Activated CD4-positive, CD25-positive, alpha-beta regulatory T cell treated with anti-CD3 and anti-CD28 coated beads, Interleukin-2, amount 50 U/mL, for 16 hours (primary cell): ENCODE measurements around the gene HMOX1.
"Not testable (repeated sequence)": the region's sequence is repeated elsewhere in the genome, so short reads cannot be mapped to it uniquely, and the experiment has no call there.

Source experiments
- DNase-seq: peaks from one replicate; pipeline ENCODE4 v3.0.0-alpha.2; 2020; ENCODE audit warnings: low read depth, low spot score

The HMOX1 gene

GRCh38 chr22:35432228-35432905 is 51.5 kb downstream of the HMOX1 start:
- DNase-seq, result no peak

GRCh38 chr22:35434061-35434710 is 53.3 kb downstream of the HMOX1 start:
- DNase-seq, result no peak

GRCh38 chr22:35435201-35435740 is 54.4 kb downstream of the HMOX1 start:
- no peak for DNase-seq

- no peak for DNase-seq
These were observed 55.5 kb downstream of the HMOX1 start for GRCh38 chr22:35436421-35436820.

- no peak for DNase-seq
These were observed 56.2 kb downstream of the HMOX1 start for GRCh38 chr22:35437049-35437448.

- not testable (repeated sequence) for DNase-seq
These were observed 57.9 kb downstream of the HMOX1 start for GRCh38 chr22:35438673-35439364.

- no peak for DNase-seq
These were observed 58.4 kb downstream of the HMOX1 start for GRCh38 chr22:35439365-35439717.

- DNase-seq, result no peak
These were observed 59.2 kb downstream of the HMOX1 start for GRCh38 chr22:35440129-35440528.

- no peak for DNase-seq
These were observed 60.7 kb downstream of the HMOX1 start for GRCh38 chr22:35441489-35442100.

- no peak for DNase-seq
These were observed 61.6 kb downstream of the HMOX1 start for GRCh38 chr22:35442471-35442870.

GRCh38 chr22:35443338-35443737 is 62.4 kb downstream of the HMOX1 start:
- no peak for DNase-seq
